LoVo (cell line): ENCODE data around the gene RAD51AP1.

Experiments
- DNase-seq: peaks from one replicate; pipeline ENCODE4 v3.0.0-alpha.2; 2016; ENCODE audit warnings: low spot score

The RAD51AP1 gene

DNA sequence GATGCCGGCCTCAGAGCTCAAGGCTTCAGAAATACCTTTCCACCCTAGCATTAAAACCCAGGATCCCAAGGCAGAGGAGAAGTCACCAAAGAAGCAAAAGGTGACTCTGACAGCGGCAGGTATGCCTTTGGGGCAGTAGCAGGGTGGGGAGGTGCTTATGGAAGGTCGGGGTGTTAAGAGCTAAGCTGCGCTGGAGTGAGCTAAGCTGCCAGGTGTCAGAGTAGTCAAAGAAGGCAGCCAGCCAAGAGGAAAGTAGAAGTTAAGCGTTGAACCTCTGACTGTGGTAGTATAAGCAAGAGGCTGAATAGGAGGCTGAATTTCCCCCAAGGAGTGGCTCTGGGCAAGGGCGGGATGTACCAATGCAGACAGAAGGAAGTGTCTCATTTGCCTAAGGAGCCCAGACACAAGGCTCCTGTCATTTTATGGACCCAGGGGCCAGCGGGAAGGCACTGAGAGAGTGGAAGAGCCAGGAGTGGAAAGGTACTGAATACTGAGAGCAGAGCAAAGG is 52.5 kb downstream of the RAD51AP1 start:
- no peak for DNase-seq

DNA sequence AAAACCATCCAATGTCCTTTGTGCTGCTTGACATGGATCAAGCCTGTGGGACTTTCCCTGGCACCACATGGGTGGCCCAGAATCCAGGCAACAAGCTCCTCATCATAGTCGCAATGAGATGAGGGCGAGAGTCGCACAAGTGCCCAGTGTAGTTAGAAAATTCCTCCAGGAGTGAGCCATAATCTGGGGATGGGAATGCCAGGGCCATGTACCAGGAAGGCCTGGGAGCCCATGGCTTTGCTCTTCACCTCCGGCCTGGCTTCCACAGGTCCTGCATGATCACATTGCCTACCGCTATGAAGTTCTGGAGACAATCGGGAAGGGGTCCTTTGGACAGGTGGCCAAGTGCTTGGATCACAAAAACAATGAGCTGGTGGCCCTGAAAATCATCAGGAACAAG is 57.2 kb downstream of the RAD51AP1 start:
- no peak for DNase-seq

- no peak for DNase-seq
These were observed 64.7 kb downstream of the RAD51AP1 start for GRCh38 chr12:4603421-4603820.

DNA sequence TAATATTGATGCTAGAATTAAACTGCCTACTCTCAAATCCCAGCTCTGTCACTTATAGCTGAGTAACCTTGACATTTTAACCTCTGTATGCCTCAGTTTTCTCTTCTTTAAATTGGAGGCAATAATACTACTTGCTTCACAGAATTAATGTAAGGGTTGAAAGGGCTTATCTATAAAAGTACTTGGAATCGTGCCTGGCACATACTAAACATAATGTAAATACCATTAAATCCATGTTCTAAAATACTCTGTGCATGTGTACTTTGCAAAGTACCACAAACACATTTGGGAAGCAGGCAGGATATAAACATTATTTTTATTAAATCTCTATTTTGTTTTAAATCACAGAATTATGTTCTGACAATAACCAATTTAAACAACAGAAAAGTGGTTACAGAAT is 65.3 kb downstream of the RAD51AP1 start:
- no peak for DNase-seq

GRCh38 chr12:4604684-4605193 is 66.0 kb downstream of the RAD51AP1 start:
- peak; percentile 93 for DNase-seq

- DNase-seq: no peak
These were observed 68.4 kb downstream of the RAD51AP1 start for GRCh38 chr12:4607056-4607455.

DNA sequence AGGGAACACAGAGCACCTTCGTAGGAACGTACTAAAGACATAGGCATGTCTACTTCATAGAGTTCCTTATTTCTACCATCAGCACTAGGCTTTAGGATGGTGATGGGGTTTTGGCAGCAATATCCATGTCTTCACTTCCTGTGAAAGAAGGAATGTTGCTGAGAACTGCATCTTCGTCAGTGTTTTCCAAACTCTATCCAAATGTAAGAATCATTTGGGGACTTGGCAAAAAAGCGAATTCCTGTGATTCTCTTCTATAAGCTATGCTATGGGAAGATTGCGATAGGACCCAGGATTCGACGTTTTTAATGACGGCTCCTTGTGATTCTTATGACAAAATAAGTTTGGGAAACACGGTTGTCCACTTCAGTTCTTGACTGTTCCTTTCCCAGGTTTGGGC is 70.4 kb downstream of the RAD51AP1 start:
- no peak for DNase-seq
